ENCODE measurements around the gene C2CD2.
"Not testable (repeated sequence)": the region's sequence is repeated elsewhere in the genome, so short reads cannot be mapped to it uniquely, and the experiment has no call there.

Gene C2CD2

GRCh38 chr21:41953831-41954653 is at the start of gene C2CD2:
TSS of gene C2CD2 (minus strand) at chr21:41954018. CDS start at chr21:41953648, 370 bp downstream.
- peak in 1 of 2 donors; percentile 18 for DNase-seq (ENCODE audit: low read depth in 1 of 2, low spot score in 1 of 2)

- peak in 1 of 2 donors; percentile 29 for DNase-seq (ENCODE audit: low read depth in 1 of 2, low spot score in 1 of 2)
Measured at GRCh38 chr21:42003051-42003461, 49.2 kb upstream of the C2CD2 start.

DNA sequence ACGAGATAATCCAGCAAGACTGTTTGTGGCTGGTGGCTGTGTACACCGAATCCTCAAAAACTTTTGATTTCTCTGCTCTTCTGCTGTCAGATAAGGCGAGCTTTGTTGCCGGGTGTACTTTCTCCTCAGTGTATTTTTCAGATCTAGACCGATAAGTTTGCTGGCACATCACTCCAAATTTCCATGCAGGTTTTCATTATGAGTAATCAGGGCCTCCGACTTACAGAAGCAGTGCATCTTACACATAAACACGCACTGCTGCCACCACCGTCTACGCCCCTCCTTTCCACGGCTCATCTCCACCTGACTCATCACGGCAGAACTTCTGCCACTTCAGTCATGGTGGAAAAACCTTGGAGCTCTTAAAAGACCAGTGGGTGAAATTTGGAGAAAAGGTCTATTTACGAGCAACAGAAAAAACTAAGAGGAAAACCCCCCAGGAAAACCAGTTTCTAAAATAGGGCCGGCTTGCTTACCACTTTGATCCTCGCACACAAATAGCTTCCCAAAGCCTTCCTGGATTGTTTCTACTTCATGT is 48.7 kb upstream of the C2CD2 start:
- DNase-seq (ENCODE audit: low read depth in 1 of 2, low spot score in 1 of 2) = peak; percentile 48 to 77

- DNase-seq (ENCODE audit: low read depth in 1 of 2, low spot score in 1 of 2) = no peak
Measured at GRCh38 chr21:42001781-42002180, 48.0 kb upstream of the C2CD2 start.

GRCh38 chr21:42000908-42001307 is 47.1 kb upstream of the C2CD2 start:
- DNase-seq (ENCODE audit: low read depth in 1 of 2, low spot score in 1 of 2) = no peak

GRCh38 chr21:41997657-41998056 is 43.8 kb upstream of the C2CD2 start:
- DNase-seq (ENCODE audit: low read depth in 1 of 2, low spot score in 1 of 2) = no peak

GRCh38 chr21:41995577-41995976 is 41.8 kb upstream of the C2CD2 start:
- DNase-seq (ENCODE audit: low read depth in 1 of 2, low spot score in 1 of 2) = no peak

GRCh38 chr21:41994613-41995012 is 40.8 kb upstream of the C2CD2 start:
- DNase-seq (ENCODE audit: low read depth in 1 of 2, low spot score in 1 of 2) = not testable (repeated sequence)

GRCh38 chr21:41993744-41994143 is 39.9 kb upstream of the C2CD2 start:
- DNase-seq (ENCODE audit: low read depth in 1 of 2, low spot score in 1 of 2) = no peak

DNA sequence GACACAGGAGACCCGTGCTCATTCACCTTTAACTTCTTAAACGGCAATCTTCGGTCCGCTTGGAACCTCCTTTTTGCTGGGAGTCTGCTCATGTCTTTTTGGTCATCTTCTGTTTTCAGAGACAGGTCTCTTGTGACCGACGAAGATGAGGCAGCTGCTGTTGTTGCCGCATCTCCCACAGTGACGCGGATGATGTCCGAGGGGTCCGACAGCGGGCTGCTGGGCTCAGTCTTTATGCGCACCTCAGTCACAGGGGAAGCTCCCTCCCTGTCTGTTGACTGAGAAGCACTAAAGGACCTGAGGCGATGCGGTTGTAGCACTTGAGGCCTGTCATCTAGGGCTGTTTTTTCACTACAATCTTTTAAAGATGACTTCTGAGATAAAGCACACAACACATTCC is 38.8 kb upstream of the C2CD2 start:
- DNase-seq (ENCODE audit: low read depth in 1 of 2, low spot score in 1 of 2) = no peak

- DNase-seq (ENCODE audit: low read depth in 1 of 2, low spot score in 1 of 2) = no peak
Measured at GRCh38 chr21:41991659-41992058, 37.8 kb upstream of the C2CD2 start.

DNA sequence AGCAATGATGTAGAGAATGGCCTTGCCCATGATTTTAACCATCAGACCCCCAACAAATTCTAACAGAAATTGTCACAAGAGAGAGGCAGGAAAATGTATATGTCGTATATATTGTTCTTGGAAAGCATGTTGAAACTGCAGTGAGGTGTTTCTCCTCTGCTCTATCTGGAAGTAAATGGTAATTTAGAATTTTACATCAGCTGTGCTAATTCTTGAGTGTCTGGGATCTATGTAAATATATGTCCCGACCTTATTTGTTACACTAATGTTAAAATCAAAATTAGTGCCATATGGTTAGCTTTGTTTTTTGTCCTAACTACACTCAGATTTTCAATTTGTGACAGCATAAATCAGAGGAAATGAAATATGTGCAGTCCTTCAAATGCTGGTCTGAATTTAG is 35.9 kb upstream of the C2CD2 start:
- no peak for DNase-seq (ENCODE audit: low read depth in 1 of 2, low spot score in 1 of 2)

DNA sequence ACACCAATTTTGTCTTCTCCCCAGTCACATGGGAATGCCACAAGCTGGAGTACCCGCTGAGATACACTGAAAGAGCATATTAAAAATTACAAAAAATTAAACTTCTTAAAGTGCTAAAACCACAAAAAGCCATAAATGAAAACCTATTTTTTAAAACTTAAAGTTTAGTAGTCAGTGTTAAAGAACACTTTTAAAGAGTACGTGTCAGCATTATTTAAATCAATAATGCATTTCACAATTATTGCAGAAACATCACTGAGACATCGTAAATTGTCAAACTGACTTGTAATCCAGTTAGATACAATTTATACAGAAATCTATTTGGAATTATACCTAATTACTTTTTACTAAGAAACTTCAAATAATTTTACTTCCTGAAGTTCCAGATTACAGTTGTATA is 33.5 kb upstream of the C2CD2 start:
- no peak for DNase-seq (ENCODE audit: low read depth in 1 of 2, low spot score in 1 of 2)

GRCh38 chr21:41985662-41986416 is 32.0 kb upstream of the C2CD2 start:
- DNase-seq (ENCODE audit: low read depth in 1 of 2, low spot score in 1 of 2) = no peak

- DNase-seq (ENCODE audit: low read depth in 1 of 2, low spot score in 1 of 2) = no peak
Measured at GRCh38 chr21:41983229-41983628, 29.4 kb upstream of the C2CD2 start.

- DNase-seq (ENCODE audit: low read depth in 1 of 2, low spot score in 1 of 2) = no peak
Measured at GRCh38 chr21:41980561-41980960, 26.7 kb upstream of the C2CD2 start.

DNA sequence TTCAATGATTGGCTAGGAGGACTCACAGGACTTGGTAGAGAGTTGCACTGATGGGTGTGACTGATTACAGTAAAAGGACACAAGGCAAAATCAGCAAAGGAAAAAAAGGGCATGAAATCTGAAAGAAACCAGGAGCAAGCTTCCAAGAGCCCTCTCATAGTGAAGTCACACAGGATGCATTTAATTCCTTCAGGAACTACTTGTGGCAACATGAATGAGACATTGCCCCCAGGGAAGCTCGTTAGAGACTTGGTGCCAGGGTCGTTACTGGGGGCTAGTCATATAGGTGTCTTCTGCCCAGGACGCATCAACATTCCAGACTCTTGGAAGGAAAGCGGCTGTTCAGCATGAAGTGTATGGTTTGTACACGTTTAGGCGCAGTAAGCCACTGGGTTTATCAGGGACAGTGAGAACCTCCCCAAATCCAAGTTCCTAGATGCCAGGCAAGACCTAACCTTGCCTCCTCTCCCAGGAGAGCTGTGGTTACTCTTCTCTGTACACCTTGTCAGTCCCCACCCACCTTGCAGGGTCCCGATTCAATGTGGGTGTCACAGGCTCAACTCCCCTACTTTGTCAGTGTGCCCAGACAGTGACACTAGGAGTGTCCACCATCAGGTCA is 26.0 kb upstream of the C2CD2 start:
- no peak for DNase-seq (ENCODE audit: low read depth in 1 of 2, low spot score in 1 of 2)

DNA sequence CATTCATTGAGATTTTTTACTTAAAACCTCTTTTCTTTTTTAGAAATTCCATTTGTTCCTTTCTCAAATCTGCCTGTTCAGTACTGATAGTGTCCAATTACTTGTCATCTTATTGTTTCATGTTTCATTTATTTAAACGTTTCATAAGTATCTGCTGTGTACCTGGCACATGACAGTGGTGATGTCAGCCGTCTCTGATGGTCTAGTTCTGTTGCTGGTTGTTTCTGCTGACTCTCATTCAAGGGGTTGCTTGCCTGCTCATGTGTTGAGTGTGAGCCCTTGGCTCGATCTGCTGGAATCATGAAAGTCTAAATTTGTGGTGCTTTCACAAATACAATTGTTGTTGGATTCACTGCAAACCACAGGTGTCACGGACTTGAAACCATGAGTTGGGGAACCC is 25.5 kb upstream of the C2CD2 start:
- no peak for DNase-seq (ENCODE audit: low read depth in 1 of 2, low spot score in 1 of 2)

- DNase-seq (ENCODE audit: low read depth in 1 of 2, low spot score in 1 of 2) = no peak
Measured at GRCh38 chr21:41977034-41977950, 23.5 kb upstream of the C2CD2 start.

DNA sequence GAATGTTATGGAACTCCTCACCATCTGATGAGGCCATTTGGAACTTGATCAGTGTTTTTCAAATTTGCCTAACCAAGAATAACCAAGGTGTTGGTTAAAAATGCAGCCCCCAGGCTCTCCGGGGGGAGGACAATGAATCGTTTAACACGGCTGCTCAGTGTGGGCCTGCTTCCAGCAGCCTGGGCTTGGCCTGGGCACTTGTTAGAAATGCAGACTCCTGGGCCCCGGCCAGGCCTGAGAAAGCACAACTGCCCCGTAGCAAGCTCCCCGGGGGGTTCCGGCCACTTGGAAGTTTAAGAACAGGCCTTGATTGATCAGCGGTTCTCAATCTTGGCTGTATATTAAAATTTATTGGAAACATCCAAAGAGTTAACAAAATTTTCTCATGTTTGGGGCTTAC is 22.8 kb upstream of the C2CD2 start:
- no peak for DNase-seq (ENCODE audit: low read depth in 1 of 2, low spot score in 1 of 2)
